ENCODE results near the gene KNDC1. TPM values are rescaled to one million over a fixed set of nuclear protein-coding genes. Genes with fewer than 3 reads are reported as not detected.
A peak's percentile ranks its signal among the peaks of the same experiment; 100 is the strongest.
"Not testable (repeated sequence)": the region's sequence is repeated elsewhere in the genome, so short reads cannot be mapped to it uniquely, and the experiment has no call there.

Gene KNDC1
- total RNA-seq, 4 donors from 2014 or later = 0.19 to 0.59 (median 0.39) TPM

- intact Hi-C loops (cut with DNase I; ENCODE audit: low total_unique reads) = no loop called here
- H3K4me3 ChIP-seq (ENCODE audit: low read depth, poor library complexity, severe bottlenecking) = no peak overlapping the region
- TF ChIP-seq POLR2A (IDR thresholded peaks at IDR 0.05) (no peak), CTCF (IDR thresholded peaks at IDR 0.05) (no peak)
- DNase-seq (ENCODE audit: low spot score in 2 of 2) = no peak
- 74 to 79% methylated on average over 41 of the region's 41 CpGs for WGBS, 2 donors
Measured at GRCh38 chr10:133131734-133132472, 28.1 kb upstream of the KNDC1 start.

GRCh38 chr10:133132473-133133291 is 27.3 kb upstream of the KNDC1 start:
- no peak for TF ChIP-seq POLR2A (IDR thresholded peaks at IDR 0.05)
- no peak for TF ChIP-seq CTCF (IDR thresholded peaks at IDR 0.05)

GRCh38 chr10:133133471-133134231 is 26.4 kb upstream of the KNDC1 start:
- H3K4me3 ChIP-seq (ENCODE audit: low read depth, poor library complexity, severe bottlenecking) = no peak overlapping the region
- intact Hi-C loops (cut with DNase I; ENCODE audit: low total_unique reads) = no loop called here
- WGBS, 2 donors = 76 to 88% methylated on average over 16 to 20 of the region's 20 CpGs
- TF ChIP-seq POLR2A (IDR thresholded peaks at IDR 0.05) (no peak), CTCF (IDR thresholded peaks at IDR 0.05) (no peak)
- peak in 1 of 2 donors; percentile 71 for DNase-seq (ENCODE audit: low spot score in 2 of 2)

More at GRCh38 chr10:133132473-133133291, 27.3 kb upstream of the KNDC1 start:
- 79 to 87% methylated on average over 14 to 26 of the region's 26 CpGs for WGBS, 2 donors
- DNase-seq (ENCODE audit: low spot score in 2 of 2) = peak in 1 of 2 donors; percentile 80
- intact Hi-C loops (cut with DNase I; ENCODE audit: low total_unique reads) = no loop called here
- H3K4me3 ChIP-seq (ENCODE audit: low read depth, poor library complexity, severe bottlenecking) = no peak overlapping the region

- TF ChIP-seq POLR2A (IDR thresholded peaks at IDR 0.05) = no peak
- TF ChIP-seq CTCF (IDR thresholded peaks at IDR 0.05) = no peak
- no peak overlapping the region for H3K4me3 ChIP-seq (ENCODE audit: low read depth, poor library complexity, severe bottlenecking)
- intact Hi-C loops (cut with DNase I; ENCODE audit: low total_unique reads) = no loop called here
- 58 to 77% methylated on average over 18 to 20 of the region's 20 CpGs for WGBS, 2 donors
- peak in 1 of 2 donors; percentile 68 for DNase-seq (ENCODE audit: low spot score in 2 of 2)
Measured at GRCh38 chr10:133134411-133135115, 25.5 kb upstream of the KNDC1 start.

GRCh38 chr10:133135116-133135465 is 24.9 kb upstream of the KNDC1 start:
- TF ChIP-seq POLR2A (IDR thresholded peaks at IDR 0.05) = no peak
- TF ChIP-seq CTCF (IDR thresholded peaks at IDR 0.05) = no peak
- WGBS, 2 donors = 60 to 67% methylated on average over 6 to 8 of the region's 8 CpGs
- DNase-seq (ENCODE audit: low spot score in 2 of 2) = peak in 1 of 2 donors; percentile 57
- H3K4me3 ChIP-seq (ENCODE audit: low read depth, poor library complexity, severe bottlenecking) = no peak overlapping the region
- intact Hi-C loops (cut with DNase I; ENCODE audit: low total_unique reads) = no loop called here

- intact Hi-C loops (cut with DNase I; ENCODE audit: low total_unique reads); DNase-seq (ENCODE audit: low spot score in 2 of 2); H3K4me3 ChIP-seq (ENCODE audit: low read depth, poor library complexity, severe bottlenecking): not testable (repeated sequence)
- WGBS, 2 donors = 100% methylated on average over 1 of the region's 12 CpGs; no CpG with 5 or more reads in 1 of the 2 donors
Measured at GRCh38 chr10:133137486-133138145, 22.4 kb upstream of the KNDC1 start.
